Calu3 (cell line): Measurements from ENCODE around the gene ISM2. TPM values are rescaled to one million over a fixed set of nuclear protein-coding genes. Genes with fewer than 3 reads are reported as not detected.

Source experiments
- BruUV-seq: library from RNA; stranded (reverse); fragments of 400-500 nt; replicated peaks from 2 replicates; lab custom pipeline; 2021; lab: Mats Ljungman, UMichigan
- CTCF ChIA-PET: fragments of 300-600 bp; sonication (Branson Sonifier 250); formaldehyde crosslinking; loops from one replicate; lab custom pipeline; 2022; ENCODE audit warnings: antibody characterized with exemption; lab: Charles Lee
- DNase-seq: peaks from one replicate; pipeline ENCODE4 v3.0.0; 2022
- H3K27ac Mint-ChIP-seq: one replicate; pipeline ENCODE4 v1.8.0; 2022; ENCODE audit warnings: mixed read lengths; ENCODE audit not compliant: unreplicated experiment
- H3K27me3 Mint-ChIP-seq: one replicate; pipeline ENCODE4 v1.8.0; 2022; ENCODE audit warnings: mixed read lengths; ENCODE audit not compliant: unreplicated experiment
- H3K36me3 Mint-ChIP-seq: one replicate; pipeline ENCODE4 v1.8.0; 2022; ENCODE audit warnings: mild to moderate bottlenecking, moderate library complexity, mixed read lengths; ENCODE audit not compliant: insufficient read depth, unreplicated experiment
- H3K4me1 Mint-ChIP-seq: one replicate; pipeline ENCODE4 v1.8.0; 2022; ENCODE audit warnings: mild to moderate bottlenecking, low read depth, mixed read lengths; ENCODE audit not compliant: unreplicated experiment
- H3K4me3 Mint-ChIP-seq: one replicate; pipeline ENCODE4 v1.8.0; 2022; ENCODE audit warnings: mild to moderate bottlenecking, low read depth, moderate library complexity, mixed read lengths; ENCODE audit not compliant: unreplicated experiment
- H3K9me3 Mint-ChIP-seq: one replicate; pipeline ENCODE4 v1.8.0; 2022; ENCODE audit warnings: low read depth, mixed read lengths; ENCODE audit not compliant: unreplicated experiment
- intact Hi-C: fragments of 100-400 bp; cut with micrococcal nuclease; formaldehyde crosslinking; loops from one replicate; pipeline ENCODE4 v1.10.0; 2022; ENCODE audit not compliant: unreplicated experiment
- total RNA-seq: library from RNA; stranded (reverse); gene quantifications from 2 replicates; pipeline ENCODE4 v1.2.3, GENCODE V29; 2022
- TF ChIP-seq, protein P1 (sequence below): fragments of 200-600 bp; IDR thresholded peaks from one replicate; pipeline ENCODE4 v1.8.0; 2022; ENCODE audit warnings: antibody characterized with exemption; ENCODE audit not compliant: unreplicated experiment

The ISM2 gene
- total RNA-seq, 1 experiment from 2014 or later, result not detected

DNA sequence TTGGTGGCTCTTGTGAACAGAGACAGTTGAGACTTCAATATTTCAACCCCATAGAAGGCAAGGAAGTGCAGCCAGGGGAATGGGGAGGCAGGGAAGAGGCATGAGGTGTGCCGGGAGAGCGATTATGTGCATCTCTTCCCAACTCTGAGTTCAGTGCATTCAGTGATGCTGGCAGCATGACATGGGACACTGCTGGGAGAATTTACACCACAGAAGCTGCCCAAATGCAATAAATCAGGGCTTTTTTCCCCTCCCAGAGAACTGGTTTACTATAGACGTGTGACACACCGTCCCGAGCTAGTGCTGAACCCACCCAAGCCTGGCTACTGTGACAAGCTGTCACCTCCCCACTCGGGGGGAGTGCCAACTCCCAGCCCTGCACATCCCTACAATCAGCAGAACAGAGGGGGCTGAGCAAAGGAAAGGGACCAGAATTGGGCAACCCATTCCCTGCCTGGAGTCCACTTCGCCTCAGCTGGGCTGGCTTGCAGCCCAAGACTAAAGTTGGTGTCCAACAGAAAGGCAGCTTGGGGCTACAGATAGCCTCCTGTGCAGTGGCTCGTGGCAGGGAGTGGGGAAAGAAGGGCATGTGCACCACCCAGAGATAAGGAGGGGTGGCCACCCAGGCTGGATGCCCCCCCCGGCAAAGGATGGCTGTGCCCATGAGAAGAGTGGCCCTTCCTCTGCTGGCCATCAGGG is 24.0 kb downstream of the ISM2 start:
- Mint-ChIP-seq H3K4me1 (no peaks in the 10 kb centered on the region), H3K36me3 (no peaks in the 10 kb centered on the region), H3K27ac (no peak overlapping the region), H3K27me3 (peaks cover 61% of the 10 kb centered on the region), H3K9me3 (no peaks in the 10 kb centered on the region), H3K4me3 (no peak overlapping the region)
- BruUV-seq, result no TSS peak
- intact Hi-C loops, result no loop called here
- CTCF ChIA-PET, result no interaction called here
- no peak for DNase-seq
- TF ChIP-seq, protein P1, sequence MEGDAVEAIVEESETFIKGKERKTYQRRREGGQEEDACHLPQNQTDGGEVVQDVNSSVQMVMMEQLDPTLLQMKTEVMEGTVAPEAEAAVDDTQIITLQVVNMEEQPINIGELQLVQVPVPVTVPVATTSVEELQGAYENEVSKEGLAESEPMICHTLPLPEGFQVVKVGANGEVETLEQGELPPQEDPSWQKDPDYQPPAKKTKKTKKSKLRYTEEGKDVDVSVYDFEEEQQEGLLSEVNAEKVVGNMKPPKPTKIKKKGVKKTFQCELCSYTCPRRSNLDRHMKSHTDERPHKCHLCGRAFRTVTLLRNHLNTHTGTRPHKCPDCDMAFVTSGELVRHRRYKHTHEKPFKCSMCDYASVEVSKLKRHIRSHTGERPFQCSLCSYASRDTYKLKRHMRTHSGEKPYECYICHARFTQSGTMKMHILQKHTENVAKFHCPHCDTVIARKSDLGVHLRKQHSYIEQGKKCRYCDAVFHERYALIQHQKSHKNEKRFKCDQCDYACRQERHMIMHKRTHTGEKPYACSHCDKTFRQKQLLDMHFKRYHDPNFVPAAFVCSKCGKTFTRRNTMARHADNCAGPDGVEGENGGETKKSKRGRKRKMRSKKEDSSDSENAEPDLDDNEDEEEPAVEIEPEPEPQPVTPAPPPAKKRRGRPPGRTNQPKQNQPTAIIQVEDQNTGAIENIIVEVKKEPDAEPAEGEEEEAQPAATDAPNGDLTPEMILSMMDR, result no peak

DNA sequence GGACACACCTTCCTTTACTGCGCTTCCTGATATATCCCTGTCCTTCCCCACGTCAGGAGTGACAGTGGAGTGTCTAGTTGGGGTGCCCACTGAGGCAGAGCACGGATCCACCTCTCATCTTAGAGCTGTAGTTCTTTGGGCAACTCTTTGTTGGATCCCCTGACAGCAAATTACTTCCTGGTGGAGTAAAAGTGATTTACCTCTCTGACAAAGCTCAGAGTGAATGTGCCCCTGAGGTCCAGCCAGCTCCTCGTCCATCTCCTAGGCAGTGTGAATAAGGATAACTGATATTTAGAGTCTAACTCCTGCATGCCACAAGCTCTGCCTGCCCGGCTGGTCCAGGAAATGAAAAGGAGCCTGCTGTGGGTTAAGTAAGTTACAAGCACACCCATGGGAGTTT is 24.7 kb downstream of the ISM2 start:
- TF ChIP-seq, protein P1, result no peak
- Mint-ChIP-seq H3K36me3 (peaks cover 4% of the 10 kb centered on the region), H3K4me3 (no peak overlapping the region), H3K9me3 (no peaks in the 10 kb centered on the region), H3K27me3 (peaks cover 61% of the 10 kb centered on the region), H3K4me1 (no peaks in the 10 kb centered on the region), H3K27ac (no peak overlapping the region)
- intact Hi-C loops, result no loop called here
- CTCF ChIA-PET, result no interaction called here
- BruUV-seq, result no TSS peak
- DNase-seq, result no peak

DNA sequence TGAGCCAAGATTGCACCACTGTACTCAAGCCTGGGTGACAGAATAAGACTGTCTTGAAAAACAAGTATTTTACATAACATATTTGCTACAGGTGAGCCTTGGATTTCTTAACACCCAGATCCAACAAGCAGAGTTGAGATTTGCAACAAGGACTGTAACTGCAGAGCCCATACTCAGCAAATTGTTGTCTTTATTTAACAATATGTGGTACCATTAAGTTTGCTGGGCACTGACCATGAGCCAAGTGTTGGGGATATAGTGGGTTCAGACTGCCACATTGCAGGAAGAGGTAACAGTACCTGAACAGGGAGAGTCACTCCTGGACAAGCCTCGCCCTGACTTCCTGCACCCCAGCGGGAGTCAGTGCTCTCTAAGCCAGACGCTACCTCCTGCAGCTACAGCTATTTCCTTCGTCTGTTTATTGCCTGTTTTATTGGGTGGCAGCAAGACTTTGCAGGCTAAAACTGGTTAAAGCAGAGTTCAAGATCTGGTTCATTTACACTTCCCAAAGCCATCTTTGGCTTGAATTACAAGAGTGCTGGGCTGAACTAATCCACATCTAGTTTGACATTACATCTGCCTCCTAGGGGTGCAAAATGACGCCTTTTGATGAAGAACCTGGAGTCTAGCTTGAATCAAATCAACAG is 28.3 kb downstream of the ISM2 start:
- BruUV-seq, result no TSS peak
- Mint-ChIP-seq H3K9me3 (no peaks in the 10 kb centered on the region), H3K27ac (no peak overlapping the region), H3K36me3 (peaks cover 21% of the 10 kb centered on the region), H3K27me3 (peaks cover 37% of the 10 kb centered on the region), H3K4me3 (no peak overlapping the region), H3K4me1 (no peaks in the 10 kb centered on the region)
- TF ChIP-seq, protein P1, result no peak
- no peak for DNase-seq
- intact Hi-C loops, result no loop called here
- CTCF ChIA-PET, result no interaction called here

DNA sequence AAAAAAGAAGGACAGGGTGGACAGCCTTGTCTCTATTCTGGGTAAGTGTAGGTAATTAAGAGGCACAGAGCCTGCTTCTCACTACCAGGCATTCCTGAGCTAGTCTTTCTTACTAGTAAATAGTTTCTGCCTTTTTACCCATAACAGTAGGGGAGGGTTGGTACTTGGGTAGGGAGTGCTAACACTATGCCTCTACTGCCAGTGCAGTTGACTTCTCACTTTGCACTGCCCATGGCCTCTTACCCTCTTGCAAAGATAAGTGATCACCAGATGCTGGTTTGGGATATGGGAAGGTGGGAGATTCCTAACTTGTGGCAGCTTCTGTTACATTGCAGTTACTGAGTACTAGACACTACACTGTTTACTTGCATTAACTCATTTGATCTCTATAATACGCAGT is 29.1 kb downstream of the ISM2 start:
- Mint-ChIP-seq H3K4me1 (no peaks in the 10 kb centered on the region), H3K9me3 (no peaks in the 10 kb centered on the region), H3K4me3 (no peak overlapping the region), H3K27ac (no peak overlapping the region), H3K27me3 (peaks cover 29% of the 10 kb centered on the region), H3K36me3 (peaks cover 21% of the 10 kb centered on the region)
- BruUV-seq, result no TSS peak
- CTCF ChIA-PET, result interaction anchor here (1.2 kb wide), 1 partner anchor 148 kb away, joined by 8 read pairs; the partner anchor contains the start of genes GSTZ1 and POMT2
- intact Hi-C loops, result no loop called here
- DNase-seq, result no peak
- TF ChIP-seq, protein P1, result no peak
